GM06990 (cell line): ENCODE data around the gene ATP13A1.

ENCODE experiments used
- DNase-seq: peaks from one replicate; pipeline ENCODE4 v3.0.0-alpha.2; 2011; ENCODE audit not compliant: insufficient read length; ENCODE audit errors: extremely low read depth
- H3K27me3 ChIP-seq: replicated peaks from 2 replicates; pipeline ENCODE4 v1.6.0; 2011; ENCODE audit warnings: low read length; ENCODE audit not compliant: control insufficient read depth, insufficient read depth
- H3K36me3 ChIP-seq: 2 replicates; pipeline ENCODE4 v1.5.1; 2011; ENCODE audit warnings: low read length; ENCODE audit not compliant: control insufficient read depth, insufficient read depth
- H3K4me3 ChIP-seq: replicated peaks from 2 replicates; pipeline ENCODE4 v1.5.1; 2011; ENCODE audit warnings: low read depth, mild to moderate bottlenecking, control low read depth, low read length
- CTCF ChIP-seq: IDR thresholded peaks from 2 replicates; pipeline ENCODE4 v1.5.1; 2011; ENCODE audit warnings: low read length, control low read depth, mild to moderate bottlenecking, inconsistent platforms; ENCODE audit not compliant: insufficient read depth, poor library complexity, severe bottlenecking

The ATP13A1 gene

GRCh38 chr19:19634516-19635312 lies 28.8 kb downstream of the ATP13A1 start:
- Histone ChIP-seq H3K27me3 (no peaks in the 10 kb centered on the region), H3K36me3 (peaks cover 57% of the 10 kb centered on the region), H3K4me3 (no peak overlapping the region)
- no peak for TF ChIP-seq CTCF
- no peak for DNase-seq

- Histone ChIP-seq H3K27me3 (no peaks in the 10 kb centered on the region), H3K4me3 (no peak overlapping the region), H3K36me3 (peaks cover 57% of the 10 kb centered on the region)
- no peak for TF ChIP-seq CTCF
- DNase-seq, result no peak
Observed at GRCh38 chr19:19633711-19634515, 29.6 kb downstream of the ATP13A1 start.

GRCh38 chr19:19632661-19633060 lies 30.8 kb downstream of the ATP13A1 start:
- Histone ChIP-seq H3K36me3 (peaks cover 48% of the 10 kb centered on the region), H3K4me3 (no peak overlapping the region), H3K27me3 (no peaks in the 10 kb centered on the region)
- no peak for DNase-seq
- TF ChIP-seq CTCF, result no peak

GRCh38 chr19:19631346-19631745 lies 32.1 kb downstream of the ATP13A1 start:
- peaks cover 42% of the 10 kb centered on the region for H3K36me3 ChIP-seq
- no peak for DNase-seq
- no peak overlapping the region for H3K4me3 ChIP-seq
- no peaks in the 10 kb centered on the region for H3K27me3 ChIP-seq
- TF ChIP-seq CTCF, result no peak

- H3K36me3 ChIP-seq, result peaks cover 38% of the 10 kb centered on the region
Observed at GRCh38 chr19:19630426-19630825, 33.0 kb downstream of the ATP13A1 start.

More at GRCh38 chr19:19630426-19630825, 33.0 kb downstream of the ATP13A1 start:
- H3K4me3 ChIP-seq, result no peak overlapping the region
- H3K27me3 ChIP-seq, result no peaks in the 10 kb centered on the region
- no peak for DNase-seq
- TF ChIP-seq CTCF, result no peak
